IMR-90 (cell line): Measurements from ENCODE around the gene FNDC3B.

Experiments used
- CTCF ChIP-seq: conservative IDR thresholded peaks from 2 replicates; pipeline ENCODE4 v1.5.1; 2012; ENCODE audit warnings: mild to moderate bottlenecking, low read depth, low read length, improper control_type of control experiment
- POLR2A ChIP-seq: IDR thresholded peaks from 2 replicates; pipeline ENCODE4 v1.6.1; 2012; ENCODE audit warnings: mild to moderate bottlenecking, low read depth, low read length

- TF ChIP-seq CTCF (no peak), POLR2A (no peak)
Measured at GRCh38 chr3:172145031-172145686, 105.8 kb downstream of the FNDC3B start.
